Activated CD4-positive, alpha-beta T cell treated with anti-CD3 and anti-CD28 coated beads for 24 hours (primary cell): ENCODE measurements around the gene DUSP19.
"Not testable (repeated sequence)": the region's sequence is repeated elsewhere in the genome, so short reads cannot be mapped to it uniquely, and the experiment has no call there.

ENCODE experiments used
- DNase-seq, 2 donors: peaks; one replicate each; pipeline ENCODE4 v3.0.0-alpha.2; 2020; ENCODE audit warnings: low read depth in 2 of 2

The DUSP19 gene

GRCh38 chr2:183078464-183079138 lies at the start of gene DUSP19:
Gene DUSP19, plus strand, starts transcription at chr2:183078747. Its CDS starts 187 bp downstream, at chr2:183078934.
- DNase-seq: peak; percentile 83 to 85

DNA sequence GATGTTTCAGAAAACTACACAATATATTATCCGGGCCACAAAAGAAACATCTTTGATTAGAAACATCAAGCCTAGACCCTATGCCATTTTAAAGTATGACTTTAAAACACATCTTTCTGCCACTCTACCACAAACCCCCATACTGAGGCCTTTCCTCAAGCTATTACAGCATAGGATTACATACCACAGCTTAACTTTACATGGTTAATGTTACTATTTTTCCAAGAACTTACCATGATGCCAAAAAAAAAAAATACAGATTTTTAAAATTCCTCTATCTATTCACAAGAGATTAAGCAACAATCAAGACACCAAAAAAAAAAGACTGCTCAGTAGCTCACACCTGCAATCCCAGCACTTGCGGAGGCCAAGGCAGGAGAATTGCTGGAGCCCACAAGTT lies 49.3 kb upstream of the DUSP19 start:
- DNase-seq: no peak

DNA sequence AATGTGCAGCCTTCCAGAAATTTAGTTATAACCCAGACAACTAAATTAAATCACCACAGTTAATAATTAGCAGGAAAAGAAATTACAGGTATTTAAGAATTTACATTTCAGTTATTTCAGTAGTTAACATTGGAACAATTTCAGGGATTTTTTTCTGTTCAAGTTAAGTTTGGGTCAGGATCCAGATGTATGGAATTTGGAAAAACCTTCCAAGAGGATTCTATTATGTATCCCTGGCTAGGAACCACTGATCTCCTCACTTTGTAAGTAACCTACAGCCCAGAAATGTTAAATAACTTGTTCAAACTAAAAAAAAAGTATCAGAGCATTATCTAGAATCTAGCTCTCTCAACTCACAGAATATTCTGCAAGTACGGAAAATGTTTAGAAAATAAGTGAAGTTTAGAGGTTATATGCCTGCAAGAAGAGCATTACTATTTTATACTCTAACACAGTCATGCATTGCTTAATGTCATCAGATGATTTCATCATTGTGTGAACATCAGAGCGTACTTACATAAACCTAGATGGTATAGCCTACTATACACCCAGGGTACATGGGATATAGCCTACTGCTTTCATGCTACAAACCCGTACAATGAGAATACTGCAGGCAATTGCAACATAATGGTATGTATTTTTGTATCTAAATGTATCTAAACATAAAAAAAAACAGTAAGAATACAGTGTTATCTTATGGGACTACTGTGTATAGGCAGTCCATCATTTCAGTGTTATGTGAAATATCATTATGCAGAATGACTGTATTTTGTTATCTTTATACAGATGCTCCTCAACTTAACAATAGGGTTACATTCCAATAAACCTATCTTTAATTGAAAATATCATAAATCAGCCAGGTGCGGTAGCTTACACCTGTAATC lies 46.4 kb upstream of the DUSP19 start:
- DNase-seq: no peak

GRCh38 chr2:183033951-183034350 lies 44.6 kb upstream of the DUSP19 start:
- no peak for DNase-seq

- no peak for DNase-seq
Measured at GRCh38 chr2:183034806-183035205, 43.7 kb upstream of the DUSP19 start.

GRCh38 chr2:183035298-183035953 lies 43.1 kb upstream of the DUSP19 start:
- no peak for DNase-seq

GRCh38 chr2:183035954-183036669 lies 42.4 kb upstream of the DUSP19 start:
- DNase-seq: no peak

DNA sequence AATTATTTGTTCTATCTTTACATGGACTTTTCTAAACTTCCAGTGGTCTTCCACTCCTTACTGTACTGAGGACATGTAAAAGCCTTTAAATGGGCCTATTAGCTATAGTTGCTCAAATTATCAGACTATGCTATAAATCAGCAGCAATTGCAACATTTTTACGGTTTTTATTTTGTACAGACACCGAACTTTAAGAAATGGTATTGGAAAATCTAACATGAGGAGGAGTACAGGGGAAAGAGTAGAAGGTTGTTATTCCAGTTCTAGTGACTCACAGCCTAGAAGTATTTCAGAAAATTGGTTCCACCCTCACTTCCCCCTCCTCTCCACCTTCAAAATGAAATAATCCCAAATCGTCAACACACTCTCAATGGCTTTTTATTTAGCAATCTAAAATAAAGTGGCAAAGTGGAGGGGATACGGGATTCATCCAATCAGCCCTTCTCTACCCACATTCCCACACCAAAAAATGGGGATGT lies 41.4 kb upstream of the DUSP19 start:
- DNase-seq: no peak

GRCh38 chr2:183037553-183038340 lies 40.8 kb upstream of the DUSP19 start:
- peak; percentile 11 to 24 for DNase-seq

DNA sequence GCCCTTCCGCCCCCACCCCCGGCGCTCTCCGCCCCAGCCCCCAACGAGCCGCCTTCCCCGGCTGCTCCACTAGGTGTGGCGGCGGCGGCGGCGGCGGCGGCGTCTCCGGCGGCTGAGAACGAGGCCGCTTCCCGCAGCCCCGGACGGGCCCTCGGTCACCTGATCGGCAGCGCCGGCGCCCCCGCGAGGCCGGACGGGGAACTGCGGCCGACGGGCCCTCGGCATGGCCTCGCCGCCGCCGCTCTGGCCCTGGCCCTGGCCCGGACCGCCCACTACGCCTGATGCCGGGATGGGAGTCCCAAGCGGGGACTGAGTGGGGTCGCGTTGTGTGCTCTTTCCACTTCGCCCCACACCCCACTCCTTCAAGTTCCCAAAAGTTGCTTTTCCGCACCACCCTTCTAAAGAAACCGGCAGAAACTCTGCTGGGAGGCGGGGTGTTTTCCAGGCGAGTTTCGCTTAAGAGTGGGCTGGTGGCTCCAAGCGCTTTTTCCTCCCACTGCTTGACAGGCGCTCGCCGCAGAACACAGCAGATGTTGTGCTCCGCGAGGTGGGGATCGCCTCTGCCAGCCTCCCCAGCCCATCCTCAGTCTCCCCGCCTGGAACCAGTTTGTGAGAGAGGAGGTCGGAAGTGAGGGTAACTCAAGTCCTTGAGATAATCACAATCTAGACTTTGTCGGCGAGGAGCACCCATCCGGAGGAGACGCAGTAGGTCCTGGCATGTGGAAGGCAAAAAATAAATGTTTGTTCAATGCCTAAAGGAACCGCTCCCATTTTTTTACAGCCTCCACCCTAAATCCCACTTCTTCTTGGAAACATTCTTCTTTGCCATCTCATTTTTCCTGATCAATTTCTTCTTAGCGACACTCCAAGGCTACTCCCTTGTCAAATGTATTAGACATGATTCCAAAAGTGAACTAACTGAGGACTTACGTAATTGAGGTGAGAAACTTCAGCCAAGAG lies 39.9 kb upstream of the DUSP19 start, which contains the start of gene NCKAP1:
TSS of gene NCKAP1 (minus strand) at position 117 of the 960 bp plus-strand sequence. CDS start 358 bp downstream, outside the sequence.
- DNase-seq: peak; percentile 81 to 85

- no peak for DNase-seq
Measured at GRCh38 chr2:183040604-183041003, 37.9 kb upstream of the DUSP19 start.

GRCh38 chr2:183043580-183043979 lies 35.0 kb upstream of the DUSP19 start:
- DNase-seq: not testable (repeated sequence)

DNA sequence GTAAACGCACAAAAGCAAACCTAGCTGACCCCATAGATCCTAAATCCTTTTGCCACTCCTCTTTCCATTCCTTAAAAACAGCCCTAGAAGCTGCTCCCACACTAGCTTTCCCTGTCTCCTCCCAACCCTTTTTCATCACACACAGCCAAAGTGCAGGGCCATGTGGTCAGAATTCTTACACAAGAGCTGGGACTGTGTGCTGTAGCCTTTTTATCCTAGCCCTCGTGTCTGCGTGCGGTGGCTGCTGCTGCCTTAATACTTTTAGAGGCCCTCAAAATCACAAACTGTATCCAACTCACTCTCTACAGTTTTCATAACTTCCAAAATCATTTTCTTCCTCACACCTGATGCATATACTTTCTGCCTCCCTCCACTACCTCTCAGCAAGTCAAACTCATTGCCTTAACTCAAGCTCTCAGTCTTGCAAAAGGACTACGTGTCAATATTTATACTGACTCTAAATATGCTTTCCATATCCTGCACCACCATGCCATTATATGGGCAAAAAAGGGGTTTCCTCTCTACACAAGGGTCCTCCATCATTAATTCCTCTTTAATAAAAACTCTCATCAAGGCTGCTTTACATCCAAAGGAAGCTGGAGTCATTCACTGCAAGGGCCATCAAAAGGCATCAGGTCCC lies 30.9 kb upstream of the DUSP19 start:
- DNase-seq: not testable (repeated sequence)

GRCh38 chr2:183049420-183049819 lies 29.1 kb upstream of the DUSP19 start:
- no peak for DNase-seq

DNA sequence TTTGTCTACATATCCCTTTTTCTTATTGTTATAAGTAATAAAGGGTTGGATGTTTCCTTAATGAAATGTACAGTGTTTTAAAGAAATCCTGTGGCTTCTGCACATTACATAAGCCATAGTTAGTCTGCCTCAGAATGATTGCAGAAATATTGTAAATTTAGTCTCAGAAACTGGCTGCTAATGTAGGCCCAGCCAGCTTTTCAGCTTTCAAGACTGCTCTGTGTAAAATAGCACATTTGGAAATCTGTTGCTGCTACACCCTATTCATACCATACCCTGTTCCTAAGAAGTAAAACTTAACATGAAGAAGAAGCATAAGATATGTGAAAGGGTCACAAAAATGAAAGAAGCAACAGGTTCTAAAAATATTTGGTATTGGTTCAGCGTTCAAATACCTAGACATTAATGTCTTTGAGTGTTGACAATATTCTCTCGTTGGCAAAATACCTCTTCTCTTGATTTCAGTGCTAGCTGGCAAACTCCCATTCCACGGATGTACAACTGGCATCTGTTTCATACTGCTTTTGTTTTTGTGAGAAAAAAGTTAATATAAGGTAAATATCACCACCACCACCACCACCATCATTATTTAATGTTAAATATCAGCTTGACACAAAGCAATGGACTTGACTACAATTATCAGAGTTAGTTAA lies 21.1 kb upstream of the DUSP19 start:
- DNase-seq: no peak

DNA sequence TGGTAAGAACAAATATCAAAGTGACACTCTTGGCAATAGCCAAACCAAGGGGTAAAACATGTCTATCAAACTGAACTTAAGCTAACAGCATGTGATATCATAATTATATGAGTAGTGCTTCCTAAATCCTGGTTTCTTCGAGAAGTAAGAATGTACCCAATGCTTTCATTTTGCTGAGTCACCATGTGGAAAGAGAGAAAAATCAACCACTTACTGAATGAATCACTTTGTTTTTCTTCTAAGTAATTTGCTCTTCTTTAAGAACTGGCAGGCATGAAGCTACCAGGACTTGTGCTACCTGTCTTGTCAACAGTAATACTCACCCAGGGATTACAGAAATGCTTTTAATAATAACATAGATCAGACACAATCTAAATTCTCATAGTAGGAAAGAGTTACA lies 19.0 kb upstream of the DUSP19 start:
- no peak for DNase-seq

GRCh38 chr2:183060571-183061231 lies 17.8 kb upstream of the DUSP19 start:
- no peak for DNase-seq

- DNase-seq: no peak
Measured at GRCh38 chr2:183063083-183063482, 15.5 kb upstream of the DUSP19 start.
